Endothelial cell of umbilical vein (primary cell): ENCODE measurements around the gene PIP4P1.

Source experiments
- EZH2 ChIP-seq: IDR thresholded peaks from 2 replicates; pipeline ENCODE4 v1.6.1; 2012; ENCODE audit warnings: borderline replicate concordance, low read depth, mild to moderate bottlenecking, moderate library complexity, low read length, inconsistent platforms; ENCODE audit not compliant: severe bottlenecking
- FOS ChIP-seq: IDR thresholded peaks from 2 replicates; pipeline ENCODE4 v1.6.1; 2011; ENCODE audit warnings: mild to moderate bottlenecking, low read length, moderate library complexity, borderline replicate concordance; ENCODE audit not compliant: insufficient read depth
- GATA2 ChIP-seq: IDR thresholded peaks from 2 replicates; pipeline ENCODE4 v1.7.0; 2011; ENCODE audit warnings: low read depth, mild to moderate bottlenecking, moderate library complexity, mixed read lengths, low read length; ENCODE audit not compliant: insufficient read length, insufficient read depth
- JUN ChIP-seq: IDR thresholded peaks from 2 replicates; pipeline ENCODE4 v1.6.1; 2011; ENCODE audit warnings: borderline replicate concordance, low read depth; ENCODE audit not compliant: insufficient read length, insufficient read depth
- MYC ChIP-seq: IDR thresholded peaks from one replicate; pipeline ENCODE4 v1.6.1; 2011; ENCODE audit warnings: mild to moderate bottlenecking, low read depth, low read length
- POLR2A ChIP-seq: IDR thresholded peaks from 2 replicates; pipeline ENCODE4 v1.6.1; 2012; ENCODE audit warnings: low read depth, mild to moderate bottlenecking, control low read depth, low read length
- POLR2AphosphoS5 ChIP-seq: IDR thresholded peaks from 2 replicates; pipeline ENCODE4 v1.6.1; 2012; ENCODE audit warnings: low read depth, mild to moderate bottlenecking, control low read depth, low read length, moderate library complexity; ENCODE audit not compliant: insufficient read depth
- TF ChIP-seq, protein P1 (sequence below), 2 donors: IDR thresholded peaks; 1 replicate in 1 of 2; 2 replicates in 1 of 2; pipeline ENCODE4 v1.5.1; 2011; ENCODE audit warnings: low read length in 2 of 2, mild to moderate bottlenecking in 2 of 2, moderate library complexity in 2 of 2, control low read depth in 1 of 2, inconsistent platforms in 1 of 2, low read depth in 1 of 2; ENCODE audit not compliant: insufficient read depth in 1 of 2; ENCODE audit errors: extremely low read depth in 1 of 2
- TF ChIP-seq, protein P2 (sequence below): IDR thresholded peaks from 2 replicates; pipeline ENCODE4 v1.6.1; 2011; ENCODE audit not compliant: insufficient read depth, insufficient read length

DNA sequence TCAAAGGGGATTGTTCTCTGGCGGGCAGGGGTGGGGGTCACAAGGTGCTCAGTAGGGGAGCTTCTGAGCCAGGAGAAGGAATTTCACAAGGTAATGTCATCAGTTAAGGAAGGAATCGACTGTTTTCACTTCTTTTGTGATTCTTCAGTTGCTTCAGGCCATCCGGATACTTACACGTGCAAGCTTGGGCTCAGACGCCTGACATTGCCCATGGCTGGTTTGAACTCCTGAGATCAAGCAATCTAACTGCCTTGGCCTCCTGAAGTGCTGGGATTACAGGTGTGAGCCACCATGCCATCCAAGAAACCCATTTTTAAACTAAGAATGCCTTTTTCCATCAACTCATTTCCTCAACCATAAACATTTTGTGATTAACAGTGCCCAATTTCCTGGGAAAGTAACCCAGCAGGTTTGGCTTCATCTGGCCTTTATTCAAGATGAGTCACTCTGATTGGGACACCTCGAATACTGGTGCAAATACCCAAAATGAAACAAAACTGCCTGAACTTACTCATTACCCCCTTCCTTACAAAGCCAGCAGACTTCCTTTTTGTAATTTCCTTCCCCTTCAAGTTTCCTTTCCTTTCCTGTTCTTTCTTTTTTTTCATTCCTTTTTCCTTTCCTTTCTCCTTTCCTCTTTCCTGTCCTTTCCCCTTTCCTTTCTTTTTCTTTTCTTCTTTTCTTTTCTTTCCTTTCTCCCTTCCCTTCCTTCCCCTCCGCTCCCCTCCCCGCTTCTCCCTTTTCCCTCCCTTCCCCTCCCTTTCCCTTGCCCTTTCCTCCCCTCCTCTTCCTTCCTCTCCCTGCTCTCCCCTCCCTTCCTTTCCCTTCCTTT lies 33.9 kb upstream of the PIP4P1 start:
- TF ChIP-seq JUN: peak; percentile 66
- TF ChIP-seq, protein P1, sequence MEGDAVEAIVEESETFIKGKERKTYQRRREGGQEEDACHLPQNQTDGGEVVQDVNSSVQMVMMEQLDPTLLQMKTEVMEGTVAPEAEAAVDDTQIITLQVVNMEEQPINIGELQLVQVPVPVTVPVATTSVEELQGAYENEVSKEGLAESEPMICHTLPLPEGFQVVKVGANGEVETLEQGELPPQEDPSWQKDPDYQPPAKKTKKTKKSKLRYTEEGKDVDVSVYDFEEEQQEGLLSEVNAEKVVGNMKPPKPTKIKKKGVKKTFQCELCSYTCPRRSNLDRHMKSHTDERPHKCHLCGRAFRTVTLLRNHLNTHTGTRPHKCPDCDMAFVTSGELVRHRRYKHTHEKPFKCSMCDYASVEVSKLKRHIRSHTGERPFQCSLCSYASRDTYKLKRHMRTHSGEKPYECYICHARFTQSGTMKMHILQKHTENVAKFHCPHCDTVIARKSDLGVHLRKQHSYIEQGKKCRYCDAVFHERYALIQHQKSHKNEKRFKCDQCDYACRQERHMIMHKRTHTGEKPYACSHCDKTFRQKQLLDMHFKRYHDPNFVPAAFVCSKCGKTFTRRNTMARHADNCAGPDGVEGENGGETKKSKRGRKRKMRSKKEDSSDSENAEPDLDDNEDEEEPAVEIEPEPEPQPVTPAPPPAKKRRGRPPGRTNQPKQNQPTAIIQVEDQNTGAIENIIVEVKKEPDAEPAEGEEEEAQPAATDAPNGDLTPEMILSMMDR (IDR thresholded peaks at IDR 0.05; ENCODE audit: extremely low read depth in 1 of 2, insufficient read depth in 1 of 2, low read depth in 1 of 2, low read length in 2 of 2): no peak
- no peak for TF ChIP-seq POLR2A
- TF ChIP-seq FOS: peak; percentile 82
- TF ChIP-seq POLR2AphosphoS5: no peak
- TF ChIP-seq EZH2: no peak
- TF ChIP-seq, protein P2, sequence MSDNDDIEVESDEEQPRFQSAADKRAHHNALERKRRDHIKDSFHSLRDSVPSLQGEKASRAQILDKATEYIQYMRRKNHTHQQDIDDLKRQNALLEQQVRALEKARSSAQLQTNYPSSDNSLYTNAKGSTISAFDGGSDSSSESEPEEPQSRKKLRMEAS: no peak
- no peak for TF ChIP-seq MYC
- peak; percentile 13 for TF ChIP-seq GATA2
